ENCODE data around the gene OSBPL9.
"Not testable (repeated sequence)": the region's sequence is repeated elsewhere in the genome, so short reads cannot be mapped to it uniquely, and the experiment has no call there.

OSBPL9 gene

GRCh38 chr1:51600529-51600928 is 16.4 kb upstream of the OSBPL9 start:
- Histone ChIP-seq H3K36me3 (no peaks in the 10 kb centered on the region), H3K27ac (no peak overlapping the region), H3K4me3 (ENCODE audit: low read depth, low read length) (no peak overlapping the region), H3K9me3 (ENCODE audit: severe bottlenecking) (no peaks in the 10 kb centered on the region), H3K27me3 (ENCODE audit: insufficient read depth, low read depth, severe bottlenecking) (no peaks in the 10 kb centered on the region)
- no peak for TF ChIP-seq CTCF (IDR thresholded peaks at IDR 0.05; ENCODE audit: low read depth, low read length)
- DNase-seq: no peak

GRCh38 chr1:51600965-51601364 is 15.9 kb upstream of the OSBPL9 start:
- no peaks in the 10 kb centered on the region for H3K9me3 ChIP-seq (ENCODE audit: severe bottlenecking)
- H3K27ac ChIP-seq: no peak overlapping the region
- no peak for TF ChIP-seq CTCF (IDR thresholded peaks at IDR 0.05; ENCODE audit: low read depth, low read length)
- no peak overlapping the region for H3K4me3 ChIP-seq (ENCODE audit: low read depth, low read length)
- H3K27me3 ChIP-seq (ENCODE audit: insufficient read depth, low read depth, severe bottlenecking): no peaks in the 10 kb centered on the region
- H3K36me3 ChIP-seq: no peaks in the 10 kb centered on the region
- no peak for DNase-seq

GRCh38 chr1:51605961-51606723 is 10.8 kb upstream of the OSBPL9 start:
- no peak for DNase-seq
- no peak overlapping the region for H3K27ac ChIP-seq
- H3K27me3 ChIP-seq (ENCODE audit: insufficient read depth, low read depth, severe bottlenecking): no peaks in the 10 kb centered on the region
- no peak for TF ChIP-seq CTCF (IDR thresholded peaks at IDR 0.05; ENCODE audit: low read depth, low read length)
- peaks cover 2% of the 10 kb centered on the region for H3K9me3 ChIP-seq (ENCODE audit: severe bottlenecking)
- no peak overlapping the region for H3K4me3 ChIP-seq (ENCODE audit: low read depth, low read length)
- no peaks in the 10 kb centered on the region for H3K36me3 ChIP-seq

GRCh38 chr1:51607681-51608095 is 9.2 kb upstream of the OSBPL9 start:
- Histone ChIP-seq H3K4me3 (ENCODE audit: low read depth, low read length) (no peak overlapping the region), H3K27ac (no peak overlapping the region), H3K27me3 (ENCODE audit: insufficient read depth, low read depth, severe bottlenecking) (no peaks in the 10 kb centered on the region), H3K36me3 (no peaks in the 10 kb centered on the region), H3K9me3 (ENCODE audit: severe bottlenecking) (peaks cover 2% of the 10 kb centered on the region)
- no peak for TF ChIP-seq CTCF (IDR thresholded peaks at IDR 0.05; ENCODE audit: low read depth, low read length)
- DNase-seq: no peak

GRCh38 chr1:51610104-51610503 is 6.8 kb upstream of the OSBPL9 start:
- not testable (repeated sequence) for H3K36me3 ChIP-seq; H3K4me3 ChIP-seq (ENCODE audit: low read depth, low read length); H3K9me3 ChIP-seq (ENCODE audit: severe bottlenecking); H3K27me3 ChIP-seq (ENCODE audit: insufficient read depth, low read depth, severe bottlenecking); H3K27ac ChIP-seq; DNase-seq

GRCh38 chr1:51610637-51611036 is 6.3 kb upstream of the OSBPL9 start:
- Histone ChIP-seq H3K9me3 (ENCODE audit: severe bottlenecking) (peaks cover 2% of the 10 kb centered on the region), H3K36me3 (no peaks in the 10 kb centered on the region), H3K27ac (peak overlapping the region; percentile 59), H3K27me3 (ENCODE audit: insufficient read depth, low read depth, severe bottlenecking) (no peaks in the 10 kb centered on the region), H3K4me3 (ENCODE audit: low read depth, low read length) (no peak overlapping the region)
- peak; percentile 89 for DNase-seq
- TF ChIP-seq CTCF (IDR thresholded peaks at IDR 0.05; ENCODE audit: low read depth, low read length): no peak
